Muscle layer of colon (tissue), 2 donors: ENCODE measurements around the gene VCP.
A peak's percentile ranks its signal among the peaks of the same experiment; 100 is the strongest.

Source experiments
- H3K27ac ChIP-seq: one replicate; pipeline ENCODE4 v1.7.0; 2013; ENCODE audit warnings: low read depth, mild to moderate bottlenecking, low read length, moderate library complexity
- H3K27me3 ChIP-seq, 2 donors: one replicate each; pipeline ENCODE4 v1.7.0; 2013; ENCODE audit warnings: low read length in 2 of 2, mild to moderate bottlenecking in 2 of 2; ENCODE audit not compliant: insufficient read depth in 2 of 2, control insufficient read depth in 1 of 2
- H3K36me3 ChIP-seq: one replicate; pipeline ENCODE4 v1.7.0; 2013; ENCODE audit warnings: mild to moderate bottlenecking, low read length; ENCODE audit not compliant: insufficient read depth
- H3K4me1 ChIP-seq: one replicate; pipeline ENCODE4 v1.7.0; 2013; ENCODE audit warnings: mild to moderate bottlenecking, low read length; ENCODE audit not compliant: insufficient read depth
- H3K4me3 ChIP-seq, 2 donors: one replicate each; pipeline ENCODE4 v1.7.0; 2013; ENCODE audit warnings: low read length in 2 of 2, low read depth in 1 of 2, mild to moderate bottlenecking in 1 of 2, moderate library complexity in 1 of 2
- H3K9ac ChIP-seq: one replicate; pipeline ENCODE4 v1.7.0; 2013; ENCODE audit warnings: low read length
- H3K9me3 ChIP-seq: one replicate; pipeline ENCODE4 v1.7.0; 2013; ENCODE audit warnings: mild to moderate bottlenecking, low read length
- donor health status: abdominal sarcoma.
- donor health status: Adenocarcinoma of cecum.

VCP gene

DNA sequence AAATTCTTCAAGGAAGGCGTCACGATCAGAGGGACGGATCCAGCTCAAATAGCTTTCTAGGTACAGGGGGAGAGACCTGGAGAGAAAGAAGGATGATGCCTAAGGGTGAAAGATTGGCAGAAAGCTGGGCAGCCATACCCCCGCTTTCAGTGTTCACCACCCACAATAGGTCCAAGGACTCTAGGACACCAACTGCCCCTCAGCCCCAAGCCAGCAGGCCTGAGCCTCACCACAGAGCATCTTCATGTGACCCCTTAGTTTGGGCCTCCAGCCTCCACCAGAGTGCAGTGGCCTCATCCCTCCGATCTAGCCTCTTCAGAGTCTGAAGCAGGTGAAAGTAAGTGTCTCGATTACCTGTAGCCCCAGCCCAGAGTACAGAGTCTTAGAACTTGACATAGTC, 1.7 kb upstream of the VCP start:
- Histone ChIP-seq H3K27ac (no peak overlapping the region), H3K9ac (no peak overlapping the region), H3K4me1 (peaks cover 33% of the 10 kb centered on the region), H3K27me3 (no peaks in the 10 kb centered on the region), H3K36me3 (peaks cover 30% of the 10 kb centered on the region), H3K9me3 (no peaks in the 10 kb centered on the region), H3K4me3 (no peak overlapping the region)

GRCh38 chr9:35073279-35073612, 821 bp upstream of the VCP start:
- no peaks in the 10 kb centered on the region for H3K27me3 ChIP-seq
- H3K27ac ChIP-seq, result no peak overlapping the region
- peak overlapping the region in 1 of 2 donors; percentile 92 for H3K4me3 ChIP-seq
- no peak overlapping the region for H3K9ac ChIP-seq
- H3K36me3 ChIP-seq, result peaks cover 32% of the 10 kb centered on the region
- H3K9me3 ChIP-seq, result no peaks in the 10 kb centered on the region
- peaks cover 33% of the 10 kb centered on the region for H3K4me1 ChIP-seq

GRCh38 chr9:35071814-35072460, 488 bp downstream of the VCP start:
- Histone ChIP-seq H3K27ac (peak overlapping the region; percentile 97), H3K9me3 (no peaks in the 10 kb centered on the region), H3K36me3 (peaks cover 45% of the 10 kb centered on the region), H3K4me1 (peaks cover 40% of the 10 kb centered on the region), H3K4me3 (peak overlapping the region; percentile 73 to 92), H3K9ac (peak overlapping the region; percentile 87), H3K27me3 (no peaks in the 10 kb centered on the region)

DNA sequence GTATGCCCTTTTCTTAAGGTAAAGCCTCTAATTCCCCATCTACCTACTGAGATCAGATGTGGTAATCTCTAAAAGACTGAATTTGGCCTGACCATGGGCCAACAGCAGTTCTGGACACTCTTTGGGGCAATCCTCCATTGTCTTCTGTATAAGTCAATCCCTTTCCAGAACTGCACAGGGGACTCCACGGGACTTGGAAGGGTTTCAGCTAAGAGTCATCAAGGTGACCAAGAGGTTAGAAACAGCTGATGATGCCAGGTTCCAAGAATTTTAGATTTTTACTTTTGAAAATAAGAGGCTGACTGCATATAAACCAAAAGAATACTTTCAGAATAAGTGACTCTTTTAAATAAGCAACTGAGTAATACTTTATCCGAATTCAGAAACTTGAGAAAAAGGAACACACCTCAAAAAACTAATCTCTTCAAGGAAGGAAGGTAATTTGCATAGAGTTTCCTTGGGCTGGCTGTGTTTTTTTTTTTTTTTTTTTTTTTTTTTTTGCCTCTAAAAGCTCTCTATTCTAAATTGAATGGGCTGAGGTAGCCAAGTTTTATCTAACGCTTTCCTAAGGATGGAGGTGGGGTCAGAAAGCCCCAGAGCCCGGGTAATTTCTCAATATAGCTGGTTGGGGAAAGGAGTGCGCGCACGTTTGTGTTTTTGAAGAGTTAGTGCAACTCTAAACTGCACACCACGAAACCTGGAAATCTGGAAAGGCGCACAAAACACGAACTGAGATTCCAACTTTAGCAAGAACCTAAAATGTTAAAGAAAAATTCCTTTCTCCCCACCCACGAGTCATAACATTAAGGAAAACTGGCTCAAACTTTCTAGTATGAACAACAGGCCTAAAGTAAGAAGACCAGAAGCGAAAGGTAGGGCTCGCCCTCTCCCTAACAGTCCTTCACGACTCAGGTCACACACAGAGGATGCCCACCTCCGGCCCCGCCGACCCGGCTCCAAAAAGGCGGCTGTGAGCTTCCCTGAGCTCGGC, 1.3 kb downstream of the VCP start:
- Histone ChIP-seq H3K36me3 (peaks cover 46% of the 10 kb centered on the region), H3K4me1 (peaks cover 40% of the 10 kb centered on the region), H3K27ac (peak overlapping the region; percentile 97), H3K9ac (peak overlapping the region; percentile 87), H3K9me3 (no peaks in the 10 kb centered on the region), H3K4me3 (peak overlapping the region; percentile 73 to 92), H3K27me3 (no peaks in the 10 kb centered on the region)

DNA sequence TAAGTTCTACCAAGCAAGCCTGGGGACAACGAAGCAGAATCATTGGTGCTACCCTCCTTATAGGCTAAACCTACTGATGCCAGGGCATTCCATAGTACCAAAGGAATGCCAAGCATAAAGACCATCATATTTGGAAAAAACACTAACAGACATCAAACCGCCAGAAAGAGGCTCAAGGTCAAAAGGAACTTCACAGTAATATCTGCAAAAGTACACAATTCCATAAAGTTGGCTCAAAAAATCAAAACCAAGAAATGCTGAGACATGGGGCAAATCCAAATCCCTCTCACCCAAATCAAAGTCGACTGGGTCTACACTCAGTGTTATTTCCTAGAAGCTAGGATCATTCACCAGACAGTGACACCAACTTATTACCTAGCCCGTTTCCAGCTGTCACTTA, 3.4 kb downstream of the VCP start:
- Histone ChIP-seq H3K4me1 (peaks cover 40% of the 10 kb centered on the region), H3K27me3 (no peaks in the 10 kb centered on the region), H3K27ac (no peak overlapping the region), H3K9ac (no peak overlapping the region), H3K9me3 (no peaks in the 10 kb centered on the region), H3K4me3 (no peak overlapping the region), H3K36me3 (peaks cover 47% of the 10 kb centered on the region)

- Histone ChIP-seq H3K36me3 (peaks cover 62% of the 10 kb centered on the region), H3K9ac (no peak overlapping the region), H3K27me3 (no peaks in the 10 kb centered on the region), H3K27ac (no peak overlapping the region), H3K4me3 (no peak overlapping the region), H3K9me3 (no peaks in the 10 kb centered on the region), H3K4me1 (peaks cover 40% of the 10 kb centered on the region)
Measured at GRCh38 chr9:35067056-35067455, 5.4 kb downstream of the VCP start.

- peaks cover 96% of the 10 kb centered on the region for H3K36me3 ChIP-seq
- no peak overlapping the region for H3K9ac ChIP-seq
- H3K27me3 ChIP-seq, result no peaks in the 10 kb centered on the region
- H3K4me1 ChIP-seq, result no peaks in the 10 kb centered on the region
- no peak overlapping the region for H3K27ac ChIP-seq
- no peaks in the 10 kb centered on the region for H3K9me3 ChIP-seq
- no peak overlapping the region for H3K4me3 ChIP-seq
Measured at GRCh38 chr9:35060548-35061207, 11.7 kb downstream of the VCP start.

- Histone ChIP-seq H3K4me3 (no peak overlapping the region), H3K4me1 (no peaks in the 10 kb centered on the region), H3K9me3 (no peaks in the 10 kb centered on the region), H3K27ac (no peak overlapping the region), H3K9ac (no peak overlapping the region), H3K27me3 (no peaks in the 10 kb centered on the region), H3K36me3 (peaks cover 91% of the 10 kb centered on the region)
Measured at GRCh38 chr9:35059438-35059837, 13.0 kb downstream of the VCP start.

DNA sequence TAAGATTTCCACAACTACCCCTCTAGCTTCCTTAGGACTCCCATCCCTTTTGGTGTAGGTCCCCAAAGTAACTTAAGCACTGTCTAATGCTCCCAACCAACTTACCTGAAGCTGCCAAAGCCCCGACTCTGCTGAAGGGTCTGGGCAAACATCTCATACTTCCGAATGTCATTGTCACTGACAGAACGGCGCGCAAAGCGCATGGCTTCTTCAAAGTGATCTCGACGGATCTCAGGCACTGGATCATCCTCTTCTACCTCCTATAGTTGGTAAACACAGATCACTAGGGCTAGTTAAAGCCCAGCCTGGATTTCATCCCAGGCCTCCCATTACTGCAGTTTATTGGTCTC, 15.2 kb downstream of the VCP start:
- H3K27ac ChIP-seq, result no peak overlapping the region
- H3K9me3 ChIP-seq, result no peaks in the 10 kb centered on the region
- H3K36me3 ChIP-seq, result peaks cover 72% of the 10 kb centered on the region
- H3K4me1 ChIP-seq, result no peaks in the 10 kb centered on the region
- no peak overlapping the region for H3K9ac ChIP-seq
- no peaks in the 10 kb centered on the region for H3K27me3 ChIP-seq
- H3K4me3 ChIP-seq, result no peak overlapping the region

GRCh38 chr9:35056571-35057270, 15.7 kb downstream of the VCP start:
- H3K9ac ChIP-seq, result no peak overlapping the region
- no peaks in the 10 kb centered on the region for H3K9me3 ChIP-seq
- no peaks in the 10 kb centered on the region for H3K4me1 ChIP-seq
- no peak overlapping the region for H3K27ac ChIP-seq
- H3K27me3 ChIP-seq, result no peaks in the 10 kb centered on the region
- no peak overlapping the region for H3K4me3 ChIP-seq
- peaks cover 70% of the 10 kb centered on the region for H3K36me3 ChIP-seq
